Endothelial cell of umbilical vein (primary cell): ENCODE results near the gene ANKMY2. TPM values are rescaled to one million over a fixed set of nuclear protein-coding genes. Genes with fewer than 3 reads are reported as not detected.

Experiments
- BruUV-seq: library from RNA; stranded (reverse); fragments of 400-500 nt; replicated peaks from 2 replicates; lab custom pipeline; 2021; lab: Mats Ljungman, UMichigan
- CTCF ChIA-PET: fragments of 300-600, 350-600 bp; sonication (Branson Sonifier 250); formaldehyde crosslinking; loops from one replicate; lab custom pipeline; 2021; ENCODE audit warnings: antibody characterized with exemption, inconsistent platforms; lab: Charles Lee
- POLR2A ChIA-PET: fragments of 300-600, 350-600 bp; sonication (Branson Sonifier 250); formaldehyde crosslinking; loops from one replicate; lab custom pipeline; 2021; ENCODE audit warnings: antibody characterized with exemption, inconsistent platforms; lab: Charles Lee
- DNase-seq: peaks from one replicate; pipeline ENCODE4 v3.0.0-alpha.2; 2011; ENCODE audit warnings: low read depth, low spot score
- FAIRE-seq: peaks from 2 replicates; lab custom pipeline; 2011; peaks lifted over from hg19 to GRCh38; lab: Jason Lieb, UNC
- H2AFZ ChIP-seq: 2 replicates; pipeline ENCODE4 v1.6.0; 2012; ENCODE audit warnings: low read depth, low read length, control low read depth, inconsistent platforms
- H3K27ac ChIP-seq: 2 replicates; pipeline ENCODE4 v1.5.1; 2011; ENCODE audit warnings: low read depth, mild to moderate bottlenecking, control low read depth, low read length, moderate library complexity; ENCODE audit not compliant: insufficient read depth
- H3K27me3 ChIP-seq, 2 experiments: 2 replicates each; pipeline versions ENCODE4 v1.6.0 to v1.6.1; 2011; ENCODE audit warnings: low read length in 2 of 2, mixed read lengths in 1 of 2; ENCODE audit not compliant: control insufficient read depth in 2 of 2, insufficient read depth in 2 of 2
- H3K36me3 ChIP-seq, 2 experiments: 2 replicates in 1 of 2; 3 replicates in 1 of 2; pipeline ENCODE4 v1.5.1; 2011; ENCODE audit warnings: low read length in 2 of 2, mild to moderate bottlenecking in 1 of 2, moderate library complexity in 1 of 2; ENCODE audit not compliant: control insufficient read depth in 2 of 2, insufficient read depth in 2 of 2; ENCODE audit errors: extremely low read depth in 1 of 2
- H3K4me1 ChIP-seq: 3 replicates; pipeline ENCODE4 v1.5.1; 2011; ENCODE audit warnings: mild to moderate bottlenecking, low read length; ENCODE audit not compliant: control insufficient read depth, insufficient read depth; ENCODE audit errors: extremely low read depth
- H3K4me2 ChIP-seq: 2 replicates; pipeline ENCODE4 v1.6.1; 2011; ENCODE audit warnings: low read length, control low read depth, mixed read lengths; ENCODE audit not compliant: insufficient read depth
- H3K4me3 ChIP-seq, 3 experiments: fragments of 200-600 bp in 1 of 3; sonication (generic), shearing (Covaris generic) in 1 of 3; replicated peaks in 1 of 3; 2 replicates each; pipeline ENCODE4 v1.5.1; 2011 to 2016; ENCODE audit warnings: control low read depth in 3 of 3, low read length in 3 of 3, mild to moderate bottlenecking in 2 of 3, inconsistent platforms in 1 of 3, low read depth in 1 of 3, moderate library complexity in 1 of 3; ENCODE audit not compliant: insufficient read depth in 1 of 3
- H3K79me2 ChIP-seq: 2 replicates; pipeline ENCODE4 v1.6.0; 2012; ENCODE audit warnings: low read length, inconsistent platforms; ENCODE audit not compliant: control insufficient read depth, insufficient read depth
- H3K9ac ChIP-seq: replicated peaks from 2 replicates; pipeline ENCODE3; 2011; ENCODE audit warnings: low read length, control low read depth; ENCODE audit not compliant: insufficient read depth; ENCODE audit errors: extremely low read depth
- H3K9me1 ChIP-seq: replicated peaks from 3 replicates; pipeline ENCODE4 v1.6.0; 2011; ENCODE audit warnings: mild to moderate bottlenecking, low read length; ENCODE audit not compliant: control insufficient read depth, insufficient read depth; ENCODE audit errors: extremely low read depth
- H3K9me3 ChIP-seq: replicated peaks from 2 replicates; pipeline ENCODE4 v1.5.1; 2012; ENCODE audit warnings: low read length, inconsistent platforms; ENCODE audit not compliant: control insufficient read depth, insufficient read depth
- H4K20me1 ChIP-seq: replicated peaks from 2 replicates; pipeline ENCODE3; 2011; ENCODE audit warnings: mild to moderate bottlenecking, low read length; ENCODE audit not compliant: control insufficient read depth, insufficient read depth; ENCODE audit errors: extremely low read depth
- CTCF ChIP-seq, 2 donors: IDR thresholded peaks; 1 replicate in 1 of 2; 2 replicates in 1 of 2; pipeline ENCODE4 v1.5.1; 2011; ENCODE audit warnings: low read length in 2 of 2, mild to moderate bottlenecking in 2 of 2, moderate library complexity in 2 of 2, control low read depth in 1 of 2, inconsistent platforms in 1 of 2, low read depth in 1 of 2; ENCODE audit not compliant: insufficient read depth in 1 of 2; ENCODE audit errors: extremely low read depth in 1 of 2
- EZH2 ChIP-seq: IDR thresholded peaks from 2 replicates; pipeline ENCODE4 v1.6.1; 2012; ENCODE audit warnings: borderline replicate concordance, low read depth, mild to moderate bottlenecking, moderate library complexity, low read length, inconsistent platforms; ENCODE audit not compliant: severe bottlenecking
- FOS ChIP-seq: IDR thresholded peaks from 2 replicates; pipeline ENCODE4 v1.6.1; 2011; ENCODE audit warnings: mild to moderate bottlenecking, low read length, moderate library complexity, borderline replicate concordance; ENCODE audit not compliant: insufficient read depth
- GATA2 ChIP-seq: IDR thresholded peaks from 2 replicates; pipeline ENCODE4 v1.7.0; 2011; ENCODE audit warnings: low read depth, mild to moderate bottlenecking, moderate library complexity, mixed read lengths, low read length; ENCODE audit not compliant: insufficient read length, insufficient read depth
- JUN ChIP-seq: IDR thresholded peaks from 2 replicates; pipeline ENCODE4 v1.6.1; 2011; ENCODE audit warnings: borderline replicate concordance, low read depth; ENCODE audit not compliant: insufficient read length, insufficient read depth
- MAX ChIP-seq: IDR thresholded peaks from 2 replicates; pipeline ENCODE4 v1.6.1; 2011; ENCODE audit not compliant: insufficient read depth, insufficient read length
- MYC ChIP-seq: IDR thresholded peaks from one replicate; pipeline ENCODE4 v1.6.1; 2011; ENCODE audit warnings: mild to moderate bottlenecking, low read depth, low read length
- POLR2A ChIP-seq: IDR thresholded peaks from 2 replicates; pipeline ENCODE4 v1.6.1; 2012; ENCODE audit warnings: low read depth, mild to moderate bottlenecking, control low read depth, low read length
- POLR2AphosphoS5 ChIP-seq: IDR thresholded peaks from 2 replicates; pipeline ENCODE4 v1.6.1; 2012; ENCODE audit warnings: low read depth, mild to moderate bottlenecking, control low read depth, low read length, moderate library complexity; ENCODE audit not compliant: insufficient read depth
- dilution Hi-C: fragments of 300-500 bp; cut with MboI; formaldehyde crosslinking; loops from one replicate; pipeline ENCODE4 v1.15.0; 2019; ENCODE audit warnings: low sequenced_read_pairs; ENCODE audit not compliant: extremely low pct_ligation_motif_present
- intact Hi-C: fragments of 100-400 bp; cut with micrococcal nuclease; formaldehyde crosslinking; loops from one replicate; pipeline ENCODE4 v1.10.0; 2022
- polyA plus RNA-seq, 4 experiments: library from polyadenylated mRNA; depleted of rRNA in 3 of 4; stranded (reverse) in 3 of 4; unstranded in 1 of 4; fragments of >200 nt; gene quantifications; 2 replicates each; pipeline versions ENCODE4 v1.2.1 to v1.2.3, GENCODE V29; 2011 to 2012; ENCODE audit warnings: missing spikeins in 1 of 4
- total RNA-seq: library from RNA; stranded (reverse); gene quantifications from 2 replicates; pipeline ENCODE4 v1.2.3, GENCODE V29; 2021

ANKMY2 gene
- total and polyA plus RNA-seq, 2 donors (not counting 3 experiments of a cell fraction or from before 2014, with no cell fraction given), result 7.7 to 11.6 TPM

- dilution Hi-C loops, result no loop called here
Observed at GRCh38 chr7:16670731-16671344, 25.3 kb upstream of the ANKMY2 start.

More at GRCh38 chr7:16670731-16671344, 25.3 kb upstream of the ANKMY2 start:
- TF ChIP-seq EZH2 (no peak), GATA2 (no peak), POLR2AphosphoS5 (no peak), JUN (no peak), POLR2A (no peak), FOS (no peak), MAX (no peak), CTCF (IDR thresholded peaks at IDR 0.05; ENCODE audit: extremely low read depth in 1 of 2, insufficient read depth in 1 of 2, low read depth in 1 of 2, low read length in 2 of 2) (no peak), MYC (no peak)
- no TSS peak for BruUV-seq
- Histone ChIP-seq H3K4me3 (no peak overlapping the region), H4K20me1 (peaks cover 2% of the 10 kb centered on the region), H3K27me3 (no peaks in the 10 kb centered on the region), H3K36me3 (peaks cover 1 to 6% of the 10 kb centered on the region in 2 experiments), H3K27ac (no peak overlapping the region), H3K79me2 (peaks cover 62% of the 10 kb centered on the region), H3K9ac (no peak overlapping the region), H3K9me1 (no peaks in the 10 kb centered on the region), H2AFZ (no peak overlapping the region), H3K9me3 (no peaks in the 10 kb centered on the region), H3K4me1 (no peaks in the 10 kb centered on the region), H3K4me2 (no peak overlapping the region)
- ChIA-PET CTCF (no interaction called here), POLR2A (no interaction called here)
- intact Hi-C loops, result no loop called here
- no peak for FAIRE-seq
- no peak for DNase-seq
